GM19328 (cell line): ENCODE results near the gene NAGK.
"Not testable (repeated sequence)": the region's sequence is repeated elsewhere in the genome, so short reads cannot be mapped to it uniquely, and the experiment has no call there.

Experiments used
- ATAC-seq: cut with Tn5 transposase; IDR thresholded peaks from one replicate; pipeline ENCODE4 v1.9.1; 2021; ENCODE audit warnings: mild to moderate bottlenecking, moderate library complexity; ENCODE audit not compliant: unreplicated experiment

NAGK gene

DNA sequence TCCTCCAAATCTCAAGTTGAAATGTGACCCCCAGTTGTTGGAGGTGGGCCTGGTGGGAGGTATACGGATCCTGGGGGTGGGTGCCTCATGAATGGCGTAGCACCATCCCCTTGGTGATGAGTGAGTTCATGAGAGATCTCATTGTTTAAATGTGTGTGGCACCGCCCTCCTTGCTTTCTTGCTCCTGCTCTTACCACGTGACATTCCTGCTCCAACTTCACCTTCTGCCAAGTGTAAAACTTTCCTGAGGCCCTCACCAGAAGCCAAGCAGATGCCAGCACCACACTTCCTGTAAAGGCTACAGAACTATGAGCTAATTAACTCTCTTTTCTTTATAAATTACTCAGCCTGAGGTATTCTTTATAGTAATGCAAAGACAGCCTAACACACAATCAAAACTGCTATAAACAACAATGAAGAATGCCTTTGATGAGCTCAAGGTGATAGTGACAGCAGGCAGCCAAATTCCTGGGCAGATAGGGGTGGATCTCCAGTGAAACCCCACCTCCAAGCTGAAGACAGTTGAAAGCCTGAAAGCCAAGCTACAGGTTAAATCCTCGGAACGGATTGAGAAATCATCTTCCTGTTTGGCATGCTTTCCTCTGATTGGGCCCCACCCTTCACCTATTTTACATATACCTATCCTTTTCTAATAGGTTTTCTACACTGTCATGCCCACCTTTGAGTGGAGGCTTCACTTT, 34.7 kb downstream of the NAGK start:
- ATAC-seq = no peak

DNA sequence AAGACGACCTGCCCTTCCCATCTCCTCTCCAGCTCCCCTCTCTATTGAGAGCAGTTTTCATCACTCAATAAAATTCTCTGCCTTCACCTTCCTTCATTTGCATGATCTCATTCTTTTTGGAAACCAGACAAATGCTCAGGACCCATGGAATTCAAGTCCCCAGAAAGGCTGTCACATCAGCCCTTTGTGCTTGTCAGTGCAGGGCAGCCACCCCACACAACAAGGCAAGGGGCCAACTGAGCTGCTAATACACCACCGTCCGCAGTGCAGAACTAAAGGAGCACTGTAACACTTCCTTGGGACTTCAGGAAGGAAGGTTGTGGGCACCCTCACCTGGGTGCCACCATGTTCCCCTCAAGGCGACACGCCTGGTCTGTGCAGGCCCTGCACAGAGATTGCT, 35.4 kb downstream of the NAGK start:
- no peak for ATAC-seq

DNA sequence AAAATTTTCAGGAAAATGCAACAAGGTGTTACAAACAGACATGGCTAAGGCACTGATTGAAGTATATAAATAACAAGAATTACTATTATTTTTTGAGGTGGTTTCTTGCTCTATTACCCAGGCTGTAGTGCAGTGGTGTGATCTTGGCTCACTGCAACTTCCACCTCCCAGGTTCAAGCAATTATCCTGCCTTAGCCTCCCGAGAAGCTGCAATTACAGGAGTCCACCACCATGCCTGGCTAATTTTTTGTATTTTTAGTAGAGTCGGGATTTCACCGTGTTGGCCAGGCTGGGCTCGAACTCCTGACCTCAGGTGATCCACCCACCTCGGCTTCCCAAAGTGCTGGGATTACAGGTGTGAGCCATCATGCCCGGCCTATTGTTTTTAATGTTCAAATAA, 38.0 kb downstream of the NAGK start:
- ATAC-seq = not testable (repeated sequence)

DNA sequence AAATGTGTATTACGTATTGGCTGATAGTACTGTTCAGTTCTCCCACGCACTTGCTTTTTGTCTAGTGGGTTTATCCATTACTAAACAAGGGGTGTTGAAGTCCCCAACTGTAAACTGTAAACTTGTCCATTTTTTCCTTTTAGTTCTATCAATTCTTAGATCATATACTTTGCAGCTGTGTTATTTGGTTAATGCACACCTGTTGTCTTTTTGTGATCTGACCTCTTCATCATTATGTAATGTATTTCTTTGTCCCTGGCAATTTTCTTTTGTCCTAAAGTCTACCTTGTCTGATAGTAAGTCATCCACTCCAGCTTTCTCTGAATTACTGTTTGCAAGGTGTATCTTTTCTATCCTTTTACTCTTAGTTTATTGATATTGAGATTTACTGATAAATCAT, 39.6 kb downstream of the NAGK start:
- ATAC-seq = no peak

DNA sequence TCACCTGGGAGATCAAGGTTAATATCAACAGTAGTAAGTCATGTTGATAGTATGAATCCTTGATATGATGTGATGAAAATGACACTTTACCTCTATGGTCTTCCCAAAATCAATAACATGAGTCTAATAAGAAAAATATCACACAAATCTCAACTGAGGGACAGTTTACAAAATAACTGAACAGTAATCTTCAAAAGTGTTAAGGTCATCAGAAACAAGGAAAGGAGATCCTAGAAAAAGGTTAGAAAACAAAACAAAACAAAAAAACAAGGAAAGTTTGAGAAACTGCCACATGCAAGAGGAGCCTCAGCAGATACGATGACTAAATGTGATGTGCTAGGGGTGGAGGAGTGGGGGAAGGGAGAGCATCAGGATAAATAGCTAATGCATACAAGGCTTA, 45.4 kb downstream of the NAGK start:
- ATAC-seq = no peak

DNA sequence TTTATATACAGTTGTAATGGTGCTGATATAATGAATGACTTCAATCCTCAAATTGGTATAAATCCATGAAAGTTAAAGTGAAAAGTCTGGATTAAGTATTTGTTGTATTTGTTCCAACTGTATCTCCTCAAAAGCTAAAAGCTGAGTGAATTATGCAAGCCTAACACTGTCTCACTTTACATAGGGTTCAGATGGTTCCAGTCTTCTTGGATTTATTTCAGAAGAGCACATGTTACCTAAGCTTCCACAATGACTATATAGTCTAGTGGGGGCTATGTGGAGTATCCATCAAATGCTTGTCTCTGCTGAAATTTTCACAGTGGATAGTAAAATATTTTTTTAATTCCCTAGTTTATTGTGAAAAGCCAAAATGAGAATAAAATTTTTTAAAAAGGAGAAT, 48.6 kb downstream of the NAGK start:
- no peak for ATAC-seq

DNA sequence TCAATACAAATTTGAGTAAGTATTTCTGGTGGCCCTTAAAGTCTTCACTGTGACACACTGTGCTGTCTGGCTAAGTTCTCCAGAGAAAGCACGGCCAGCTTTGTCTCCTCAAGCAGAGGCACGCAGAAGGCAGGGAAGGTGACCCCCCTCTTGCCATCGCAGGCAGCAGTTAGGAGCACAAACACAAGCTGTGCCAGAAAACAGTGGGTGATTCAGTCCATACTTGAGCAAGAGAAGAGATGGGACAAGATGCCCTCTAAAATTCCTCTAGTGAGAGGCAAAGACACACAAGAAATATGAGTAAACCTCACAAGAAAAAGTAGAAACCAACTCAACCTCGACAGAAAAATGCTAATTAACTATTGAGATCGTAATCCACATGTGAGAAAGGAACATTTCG, 51.7 kb downstream of the NAGK start:
- ATAC-seq = no peak

DNA sequence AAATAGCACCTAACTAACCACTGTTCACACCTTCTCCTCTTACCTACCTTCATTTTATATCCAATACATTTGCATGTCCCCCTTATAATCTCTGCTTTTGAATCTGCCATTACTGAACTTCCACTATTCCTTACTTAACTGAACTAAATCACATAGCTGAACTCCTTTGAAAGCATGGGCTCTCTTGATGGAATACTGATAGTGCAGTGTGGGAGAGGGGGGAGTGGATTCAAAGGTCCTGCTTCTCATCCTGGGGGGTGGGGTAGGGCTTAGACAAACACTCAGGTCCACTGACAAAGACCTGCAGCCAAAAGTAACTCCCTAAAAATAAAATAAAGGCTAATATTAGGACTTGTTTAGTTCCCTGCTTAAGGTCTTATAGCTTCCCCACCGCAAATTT, 53.0 kb downstream of the NAGK start:
- no peak for ATAC-seq

DNA sequence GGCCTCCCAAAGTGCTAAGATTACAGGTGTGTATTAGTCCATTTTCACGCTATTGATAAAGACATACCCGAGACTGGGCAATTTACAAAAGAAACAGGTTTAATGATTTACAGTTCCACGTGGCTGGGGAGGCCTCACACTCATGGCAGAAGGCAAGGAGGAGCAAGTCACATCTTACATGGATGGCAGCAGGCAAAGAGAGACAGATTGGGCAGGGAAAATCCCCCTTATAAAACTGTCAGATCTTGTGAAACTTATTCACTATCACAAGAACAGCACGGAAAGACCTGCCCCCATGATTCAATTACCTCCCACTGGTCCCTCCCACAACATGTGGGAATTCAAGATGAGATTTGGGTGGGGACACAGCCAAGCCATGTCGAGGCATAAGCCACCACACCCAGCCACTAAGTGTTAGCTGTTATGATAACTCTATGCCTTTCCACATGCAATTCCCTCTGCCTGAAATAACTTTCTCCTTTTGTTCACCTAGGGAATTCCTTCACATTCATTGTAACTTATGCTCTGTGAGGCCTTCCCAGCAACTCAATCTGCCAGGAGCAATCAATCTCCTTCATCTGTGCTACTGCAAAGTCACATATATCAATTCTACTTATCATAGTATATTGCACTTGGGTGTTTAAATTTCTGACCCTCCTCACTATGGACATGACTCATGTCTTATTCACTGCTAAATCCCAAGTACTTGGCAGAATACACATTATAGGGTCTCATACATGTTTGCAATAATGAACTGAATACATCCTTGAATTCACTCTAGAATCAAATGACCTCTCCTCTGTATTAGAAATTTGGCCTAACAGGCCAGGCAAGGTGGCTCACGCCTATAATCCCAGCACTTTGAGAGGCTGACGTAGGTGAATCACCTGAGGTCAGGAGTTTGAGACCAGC, 54.2 kb downstream of the NAGK start:
- no peak for ATAC-seq

DNA sequence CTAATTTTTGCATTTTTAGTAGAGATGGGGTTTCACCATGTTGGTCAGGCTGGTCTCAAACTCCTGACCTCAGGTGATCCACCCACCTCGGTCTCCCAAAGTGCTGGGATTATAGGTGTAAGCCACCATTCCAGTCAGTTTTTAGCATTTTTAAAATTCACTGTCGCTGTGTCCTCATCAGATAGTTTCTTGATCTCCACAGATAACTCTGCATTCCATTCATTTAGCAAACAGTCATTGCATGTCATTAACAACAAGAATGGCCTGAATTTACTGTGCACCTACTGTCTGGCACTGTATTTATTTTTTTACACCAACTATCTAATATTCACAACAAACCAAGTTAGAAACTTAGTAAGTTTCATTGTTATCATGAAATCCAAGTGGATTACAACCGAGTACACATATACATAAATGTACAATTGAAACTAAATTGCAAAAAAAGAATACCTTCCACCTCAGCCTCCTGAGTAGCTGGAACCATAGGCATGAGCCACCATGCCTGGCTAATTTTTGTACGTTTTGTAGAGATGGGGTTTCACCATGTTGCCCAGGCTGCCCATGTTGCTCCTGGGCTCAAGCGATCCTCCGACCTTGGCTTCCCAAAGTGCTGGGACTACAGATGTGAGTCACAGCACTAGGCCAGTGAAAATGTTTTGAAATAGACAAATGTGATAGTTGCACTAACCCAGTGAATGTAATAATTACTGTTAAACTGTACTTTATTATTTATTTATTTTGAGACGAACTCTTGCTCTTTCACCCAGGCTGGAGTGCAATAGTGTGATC, 57.3 kb downstream of the NAGK start:
- ATAC-seq = no peak

DNA sequence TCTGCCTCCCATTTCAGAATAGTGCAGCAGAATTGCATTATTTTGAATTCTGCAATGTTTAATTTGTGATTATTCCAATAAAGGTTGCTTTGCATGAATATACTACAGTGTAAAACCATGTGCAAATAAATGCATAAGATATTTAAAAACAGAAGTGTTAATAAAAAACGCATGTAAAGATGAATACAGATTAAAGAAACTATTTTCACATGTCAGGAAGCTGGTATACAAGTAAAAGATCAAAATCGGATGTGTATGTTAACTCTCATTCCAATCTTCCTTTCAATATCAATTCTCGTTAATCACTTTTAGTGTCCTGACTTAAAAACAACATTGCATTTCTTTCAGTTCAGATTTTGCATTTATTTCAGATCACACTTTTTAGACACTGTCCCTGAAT, 58.5 kb downstream of the NAGK start:
- no peak for ATAC-seq
